ENCODE measurements around the gene OR2L8.

DNA sequence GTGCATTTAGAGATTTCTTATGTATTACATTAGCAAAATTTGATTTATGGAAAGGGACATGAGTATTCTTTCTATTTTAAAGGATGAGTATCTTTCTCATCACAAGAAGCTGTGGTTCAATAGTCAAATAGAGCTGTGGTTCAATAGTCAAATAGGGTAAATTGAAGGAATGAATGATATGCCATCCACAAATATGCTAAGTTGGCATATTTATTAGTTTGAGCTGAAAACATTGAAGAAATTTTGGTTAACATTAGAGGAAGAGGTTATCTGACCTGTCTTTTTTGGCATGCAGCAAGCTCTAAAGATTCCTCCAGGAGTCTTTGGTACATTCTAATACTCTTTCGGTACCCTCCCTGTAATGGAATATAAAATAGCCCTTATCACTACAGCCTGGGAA lies 4.8 kb downstream of the OR2L8 start:
- TF ChIP-seq, protein P1, sequence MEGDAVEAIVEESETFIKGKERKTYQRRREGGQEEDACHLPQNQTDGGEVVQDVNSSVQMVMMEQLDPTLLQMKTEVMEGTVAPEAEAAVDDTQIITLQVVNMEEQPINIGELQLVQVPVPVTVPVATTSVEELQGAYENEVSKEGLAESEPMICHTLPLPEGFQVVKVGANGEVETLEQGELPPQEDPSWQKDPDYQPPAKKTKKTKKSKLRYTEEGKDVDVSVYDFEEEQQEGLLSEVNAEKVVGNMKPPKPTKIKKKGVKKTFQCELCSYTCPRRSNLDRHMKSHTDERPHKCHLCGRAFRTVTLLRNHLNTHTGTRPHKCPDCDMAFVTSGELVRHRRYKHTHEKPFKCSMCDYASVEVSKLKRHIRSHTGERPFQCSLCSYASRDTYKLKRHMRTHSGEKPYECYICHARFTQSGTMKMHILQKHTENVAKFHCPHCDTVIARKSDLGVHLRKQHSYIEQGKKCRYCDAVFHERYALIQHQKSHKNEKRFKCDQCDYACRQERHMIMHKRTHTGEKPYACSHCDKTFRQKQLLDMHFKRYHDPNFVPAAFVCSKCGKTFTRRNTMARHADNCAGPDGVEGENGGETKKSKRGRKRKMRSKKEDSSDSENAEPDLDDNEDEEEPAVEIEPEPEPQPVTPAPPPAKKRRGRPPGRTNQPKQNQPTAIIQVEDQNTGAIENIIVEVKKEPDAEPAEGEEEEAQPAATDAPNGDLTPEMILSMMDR (conservative IDR thresholded peaks at IDR 0.05) = no peak
- TF ChIP-seq EZH2 (IDR thresholded peaks at IDR 0.05; ENCODE audit: low read depth) = no peak
